GM18498 (cell line): Measurements from ENCODE around the gene ZNF732.
"Not testable (repeated sequence)": the region's sequence is repeated elsewhere in the genome, so short reads cannot be mapped to it uniquely, and the experiment has no call there.

ENCODE experiments used
- ATAC-seq: cut with Tn5 transposase; IDR thresholded peaks from one replicate; pipeline ENCODE4 v1.9.1; 2021; ENCODE audit warnings: mild to moderate bottlenecking, moderate library complexity; ENCODE audit not compliant: unreplicated experiment

Gene ZNF732

DNA sequence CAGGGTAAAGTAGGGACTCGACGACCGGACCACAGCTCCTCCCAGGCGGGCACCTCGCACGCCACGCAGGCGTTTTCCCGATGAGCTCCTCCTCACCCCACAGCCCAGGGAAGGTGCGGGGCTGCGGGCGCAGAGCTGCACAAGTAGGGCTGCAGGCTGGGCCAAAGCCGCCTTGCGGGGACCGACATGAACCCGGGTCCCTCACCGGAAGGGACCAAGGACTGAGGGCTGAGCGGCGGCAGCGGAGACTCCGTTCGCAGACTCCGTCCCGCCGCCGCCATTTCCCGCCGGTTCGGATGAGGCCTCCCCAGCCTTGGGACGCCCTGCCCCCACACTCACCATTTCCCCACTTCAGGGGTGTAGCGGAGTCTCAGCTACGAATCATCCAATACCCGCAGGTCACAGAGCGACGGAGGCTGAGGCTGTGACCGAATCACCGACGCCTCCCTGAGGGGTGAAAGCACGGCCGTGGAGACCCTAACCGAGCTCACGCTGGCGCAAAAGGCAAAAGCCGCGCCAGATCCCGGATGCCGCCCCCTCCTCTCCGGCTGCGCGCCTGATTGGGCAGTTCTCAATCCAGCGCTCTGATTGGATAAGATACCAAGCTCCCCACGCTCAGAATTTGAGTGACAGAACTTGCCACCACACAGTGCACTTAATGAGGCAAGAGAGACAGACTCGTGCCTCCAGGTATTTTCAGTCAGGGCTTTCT, at the start of gene ZNF732:
Gene ZNF732 (minus strand): TSS at position 506 of the 712 bp plus-strand sequence. CDS start 164 bp downstream, at position 342.
- no peak for ATAC-seq

DNA sequence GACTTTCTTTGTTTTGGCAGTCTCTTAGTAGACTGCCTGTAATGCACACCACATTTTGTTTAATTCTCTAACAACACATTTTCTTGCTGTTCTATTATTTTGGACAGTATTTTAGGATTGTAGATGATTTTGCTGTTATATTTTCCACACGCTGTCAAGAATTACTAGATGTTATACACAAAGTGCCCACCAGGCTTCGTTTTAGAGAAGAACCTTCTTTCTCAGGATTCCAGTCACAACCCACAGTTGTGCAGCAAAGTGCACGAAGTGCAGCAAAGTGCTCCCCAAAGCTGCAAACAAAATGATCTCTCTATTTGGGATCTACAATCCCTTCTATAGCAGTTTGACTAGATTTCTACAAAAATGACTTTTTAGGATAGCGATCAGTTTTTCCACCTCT, 34.7 kb upstream of the ZNF732 start:
- ATAC-seq: no peak

DNA sequence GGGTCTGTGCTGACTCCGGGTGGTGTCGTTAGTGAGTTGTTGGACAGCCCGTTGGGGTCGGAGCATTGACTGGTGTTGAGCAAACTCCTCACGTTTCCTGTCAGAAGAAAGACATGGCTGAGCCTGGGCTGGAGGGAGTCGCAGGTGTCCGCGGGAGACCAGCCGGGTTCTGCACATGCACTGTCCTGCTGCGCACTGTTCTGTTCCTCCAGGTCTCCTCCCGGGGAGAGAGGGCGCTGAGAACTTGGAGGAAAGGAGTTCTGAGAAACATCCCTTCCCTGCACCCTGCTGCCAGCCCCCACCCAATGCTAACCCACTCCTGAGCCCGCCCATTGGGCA, 33.5 kb upstream of the ZNF732 start:
- ATAC-seq: no peak

DNA sequence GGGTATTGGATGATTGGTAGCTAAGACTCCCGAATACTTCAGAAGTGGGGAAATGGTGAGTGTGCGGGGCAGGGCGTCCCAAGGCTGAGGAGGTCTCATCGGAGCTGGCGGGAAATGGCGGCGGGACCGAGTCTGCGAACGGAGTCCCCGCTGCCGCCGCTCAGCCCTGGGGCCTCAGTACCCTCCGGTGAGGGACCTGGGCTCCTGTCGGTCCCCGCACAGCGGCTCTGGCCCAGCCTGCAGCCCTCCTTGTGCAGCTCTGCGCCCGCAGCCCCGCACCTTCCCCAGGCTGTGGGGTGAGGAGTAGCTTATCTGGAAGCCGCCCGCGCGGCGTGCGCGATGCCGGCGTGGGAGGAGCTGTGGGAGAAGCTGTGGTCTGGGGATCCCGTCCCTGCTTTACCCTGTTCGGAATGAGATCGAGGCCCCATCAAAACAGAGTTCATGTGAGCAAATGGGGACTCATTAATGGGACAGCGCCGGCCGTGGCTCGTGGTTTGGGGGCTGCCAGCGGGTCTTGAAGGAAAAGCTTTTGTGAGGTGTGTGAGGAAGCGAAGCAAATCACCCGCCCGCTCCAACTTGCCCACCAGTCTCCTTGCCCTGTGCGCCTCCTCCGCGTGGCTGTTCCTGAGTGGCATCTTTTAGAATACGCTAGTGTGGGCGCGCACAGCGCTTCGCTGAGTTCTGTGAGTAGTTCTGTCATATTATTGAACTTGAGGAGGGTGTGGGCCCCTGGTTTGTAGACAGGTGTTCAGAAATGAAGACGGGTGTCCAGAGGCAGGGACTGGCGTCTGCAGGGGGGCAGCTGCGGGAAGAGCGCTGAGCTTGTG, 32.9 kb upstream of the ZNF732 start:
- peak; percentile 42 for ATAC-seq

DNA sequence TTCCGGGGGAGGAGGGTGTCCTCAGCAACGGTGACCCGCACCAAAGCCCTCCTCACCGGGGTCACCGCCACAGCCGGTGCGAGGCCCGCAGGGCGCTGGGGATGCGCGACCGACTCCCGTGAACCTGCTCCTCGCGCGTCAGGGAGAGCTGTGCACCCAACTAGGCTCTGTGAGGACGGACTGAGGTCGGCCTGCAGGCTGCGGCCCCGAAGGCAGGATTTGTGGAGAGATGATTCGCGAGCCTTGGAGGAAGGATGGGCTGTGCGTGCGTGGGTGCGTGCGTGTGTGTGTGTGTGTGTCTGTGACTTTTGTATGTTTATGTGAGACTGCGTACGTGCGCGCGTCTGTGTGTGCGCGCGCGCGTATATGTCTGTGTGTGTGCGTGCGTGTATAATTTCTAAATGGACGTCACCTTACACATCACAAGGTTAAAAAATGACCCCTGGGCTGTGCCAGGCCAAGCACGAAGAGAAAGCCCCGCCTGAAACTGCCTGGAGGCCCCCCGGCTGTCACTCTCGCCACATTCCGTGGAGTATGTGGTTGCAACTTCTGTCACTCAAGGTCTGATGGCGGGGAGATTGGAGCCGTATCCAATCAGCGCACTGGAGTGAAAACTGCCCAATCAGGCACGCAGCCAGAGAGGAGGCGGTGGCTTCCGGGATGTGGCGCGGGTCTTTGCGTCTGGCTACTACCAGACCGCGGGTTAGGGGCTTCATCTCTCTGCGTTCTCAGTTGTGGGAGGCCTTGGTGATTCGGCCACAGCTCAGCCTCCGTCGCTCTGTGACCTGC, 32.1 kb upstream of the ZNF732 start, which contains the start of gene ZNF141:
Gene ZNF141 (plus strand): TSS at position 672 of the 789 bp plus-strand sequence. CDS start 170 bp downstream, outside the sequence.
- peak; percentile 96 for ATAC-seq

DNA sequence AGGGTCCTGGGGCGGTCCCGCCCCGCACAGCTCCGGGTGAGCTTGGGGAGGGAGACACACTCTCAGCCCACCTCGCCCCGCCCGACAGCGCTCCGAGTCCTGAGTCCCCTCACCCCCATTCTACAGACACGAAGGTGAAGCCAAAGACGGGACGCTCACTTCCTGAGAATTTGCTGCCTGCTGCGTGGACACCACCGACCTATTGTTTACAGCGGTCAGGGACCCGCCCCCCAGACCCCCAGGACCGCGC, 31.5 kb upstream of the ZNF732 start:
- peak; percentile 4 for ATAC-seq

DNA sequence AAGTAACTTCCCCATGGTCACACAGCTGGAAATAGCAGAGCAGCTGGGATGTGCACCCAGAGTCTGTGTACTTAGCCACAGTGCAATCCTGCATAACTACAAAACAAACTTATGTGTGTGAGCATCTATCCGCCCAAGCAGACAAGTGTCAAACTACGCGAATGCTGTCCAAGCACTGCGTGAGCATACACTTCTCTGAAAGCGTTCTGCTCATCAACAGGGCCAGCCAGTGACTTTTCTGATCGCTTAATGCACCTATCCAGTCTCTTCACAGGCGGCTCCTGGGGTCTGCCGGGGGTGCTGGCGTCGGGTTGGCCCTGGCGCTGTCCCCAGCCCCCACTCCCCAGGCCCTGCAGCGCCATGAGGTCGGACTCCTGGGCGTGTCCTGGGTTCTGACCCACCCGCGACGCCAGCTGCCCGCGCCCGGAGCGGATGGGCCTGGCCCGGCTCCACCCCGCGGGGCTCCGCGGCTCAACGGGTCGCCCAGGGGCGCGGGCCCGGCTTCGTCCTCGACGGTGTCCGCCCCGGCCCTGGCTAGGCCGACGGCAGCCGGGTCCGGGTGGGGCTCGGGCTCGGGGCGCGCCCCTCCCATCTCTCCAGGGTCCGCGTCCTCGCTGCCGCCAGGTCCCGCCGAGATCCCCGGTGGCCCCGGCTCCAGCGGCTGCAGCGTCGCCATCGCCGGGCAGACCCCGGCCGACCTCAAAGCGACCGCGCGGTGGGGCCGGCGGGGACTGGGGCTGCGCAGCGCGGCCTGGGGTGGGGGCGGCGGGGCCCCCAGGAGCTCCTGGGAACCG, 31.0 kb upstream of the ZNF732 start:
- ATAC-seq: peak; percentile 3

DNA sequence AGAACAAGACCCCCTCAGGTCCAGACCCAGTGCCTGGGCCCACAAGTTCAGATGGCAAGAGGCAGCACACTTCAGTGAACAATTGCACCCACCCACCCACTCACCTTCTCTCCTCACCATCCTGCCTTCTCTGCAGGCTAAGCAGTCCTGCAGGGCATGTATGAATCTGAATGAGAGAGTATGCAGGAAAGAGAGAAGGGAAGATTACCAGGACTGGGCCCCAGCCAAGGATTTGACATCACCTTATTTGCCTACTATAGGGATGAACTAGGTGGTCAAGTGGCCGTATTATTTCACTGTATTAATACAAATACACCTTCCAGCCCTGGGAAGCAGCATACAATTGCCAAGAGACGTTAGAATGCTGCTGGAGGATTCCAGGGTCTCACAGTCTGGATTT, 30.2 kb upstream of the ZNF732 start:
- ATAC-seq: no peak

DNA sequence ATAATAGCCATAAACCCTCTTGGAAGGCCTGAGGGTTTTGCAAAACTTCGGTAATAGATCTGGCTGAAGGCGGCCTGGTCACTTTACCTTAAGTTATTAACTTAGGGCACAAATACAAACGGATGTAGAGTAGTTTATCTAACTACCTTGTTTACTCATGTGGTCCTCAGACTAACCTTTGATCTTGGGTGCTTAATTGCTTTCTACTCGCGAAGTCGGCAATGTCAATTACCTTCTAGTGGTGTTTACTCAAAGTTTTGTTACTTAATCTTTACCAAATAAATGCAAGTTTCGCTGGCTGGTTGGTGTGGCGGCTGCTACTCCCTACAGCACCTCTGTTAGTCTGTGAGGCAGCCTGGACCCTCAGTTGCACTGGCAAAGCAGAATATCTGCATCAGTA, 23.5 kb upstream of the ZNF732 start:
- ATAC-seq: no peak

DNA sequence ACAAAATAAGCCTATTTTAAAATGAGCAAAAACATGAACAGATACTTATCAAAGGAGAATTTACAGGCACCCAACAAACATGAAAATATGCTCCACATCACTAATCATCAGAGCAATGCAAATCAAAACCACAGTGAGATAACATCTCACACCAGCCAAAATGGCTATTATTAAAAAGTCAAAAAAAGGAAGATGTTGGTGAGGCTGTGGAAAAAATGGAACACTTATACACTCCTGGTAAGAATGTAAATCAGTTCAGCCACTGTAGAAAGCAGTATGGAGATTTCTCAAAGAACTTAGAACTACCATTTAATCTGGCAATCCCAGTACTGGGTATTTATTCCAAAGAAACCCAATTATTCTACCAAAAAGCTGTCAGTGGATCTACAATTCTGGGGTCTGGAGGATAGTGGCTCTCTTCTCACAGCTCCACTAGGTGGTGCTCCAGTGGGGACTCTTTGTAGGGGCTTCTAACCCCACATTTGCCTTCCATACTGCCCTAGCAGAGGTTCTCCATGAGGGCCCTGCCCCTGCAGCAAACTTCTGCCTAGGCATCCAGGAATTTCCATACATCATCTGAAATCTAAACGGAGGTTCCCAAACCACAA, 9.1 kb upstream of the ZNF732 start:
- ATAC-seq: no peak

DNA sequence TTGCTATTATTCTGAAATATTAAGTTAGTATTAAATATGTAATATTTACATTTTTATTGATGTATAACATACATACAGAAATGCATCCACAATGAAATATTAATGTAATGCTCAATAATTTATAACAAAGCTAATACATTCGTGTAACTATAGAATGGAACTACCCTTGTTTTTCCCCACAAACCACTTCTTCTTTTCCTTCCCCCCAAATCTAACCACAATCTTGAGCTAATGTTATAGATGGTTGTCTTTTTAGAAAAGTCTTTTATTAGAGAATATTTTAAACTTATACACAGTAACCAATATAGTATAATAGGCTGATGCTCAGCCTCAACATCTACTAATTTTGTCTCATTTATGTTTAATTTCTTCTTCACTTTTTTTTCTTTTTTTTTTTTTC, 4.5 kb upstream of the ZNF732 start:
- no peak for ATAC-seq

DNA sequence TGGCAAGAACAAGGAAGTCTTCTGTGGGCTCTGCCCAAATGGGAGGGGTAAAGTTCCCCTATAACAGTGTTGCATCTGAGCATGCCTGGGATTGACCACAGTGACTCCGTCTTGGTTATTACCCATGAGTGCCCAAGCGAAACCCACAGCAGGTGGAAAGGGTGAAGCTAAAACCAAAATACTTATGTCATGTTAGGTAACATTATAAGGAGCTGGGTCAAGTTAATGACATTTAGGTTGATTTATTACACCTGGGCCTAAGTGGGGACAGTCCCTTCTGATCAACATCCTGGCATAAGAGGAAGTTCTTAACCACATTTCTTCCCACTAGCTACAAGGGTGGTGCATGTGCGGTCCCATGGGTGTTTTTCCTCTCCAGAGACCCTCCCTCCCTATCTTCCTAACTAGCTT, 1.3 kb upstream of the ZNF732 start:
- no peak for ATAC-seq

DNA sequence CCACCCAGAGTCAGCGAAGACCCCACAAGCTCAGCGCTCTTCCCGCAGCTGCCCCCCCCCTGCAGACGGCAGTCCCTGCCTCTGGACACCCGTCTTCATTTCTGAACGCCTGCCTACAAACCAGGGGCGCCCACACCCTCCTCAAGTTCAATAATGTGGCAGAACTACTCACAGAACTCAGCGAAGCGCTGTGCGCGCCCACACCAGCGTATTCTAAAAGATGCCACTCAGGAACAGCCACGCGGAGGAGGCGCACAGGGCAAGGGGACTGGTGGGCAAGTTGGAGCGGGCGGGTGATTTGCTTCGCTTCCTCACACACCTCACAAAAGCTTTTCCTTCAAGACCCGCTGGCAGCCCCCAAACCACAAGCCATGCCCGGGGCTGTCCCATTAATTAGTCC, 758 bp downstream of the ZNF732 start:
- not testable (repeated sequence) for ATAC-seq

DNA sequence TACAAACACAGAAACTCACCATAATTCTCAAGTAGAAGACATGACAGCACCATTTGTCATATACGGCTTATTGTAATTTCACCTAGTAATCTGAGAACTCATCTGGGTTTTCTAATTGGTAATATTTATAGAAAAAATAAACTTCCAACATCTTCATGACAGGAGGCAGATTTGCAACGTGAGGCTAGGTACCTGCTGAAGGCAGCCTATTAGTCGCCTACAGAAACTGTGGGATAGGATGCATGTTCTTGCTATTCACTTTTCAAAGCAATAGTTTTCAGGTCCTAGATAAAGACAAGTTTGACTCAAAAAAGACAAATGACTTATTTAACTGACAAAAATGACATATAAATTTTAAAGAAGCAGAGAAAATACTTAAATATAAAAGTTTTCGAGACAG, 2.9 kb downstream of the ZNF732 start:
- ATAC-seq: no peak

DNA sequence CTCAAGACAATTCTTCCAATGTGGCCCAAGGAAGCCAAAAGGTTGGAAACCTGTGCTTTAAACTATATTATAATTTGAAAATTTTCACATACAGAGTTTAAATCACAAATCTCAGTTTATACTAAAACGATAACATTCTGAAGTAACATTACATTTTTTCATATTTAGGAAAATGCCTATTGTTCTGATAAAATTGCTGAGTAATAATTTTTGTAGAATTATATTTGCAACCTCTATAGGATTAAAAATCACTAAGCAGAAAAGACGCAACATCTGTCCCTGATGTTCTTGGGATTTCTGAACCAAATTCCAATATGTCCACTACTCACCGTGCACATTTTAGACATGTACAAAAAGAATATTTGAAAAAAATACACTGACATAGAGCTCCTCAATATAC, 10.5 kb downstream of the ZNF732 start:
- ATAC-seq: no peak

DNA sequence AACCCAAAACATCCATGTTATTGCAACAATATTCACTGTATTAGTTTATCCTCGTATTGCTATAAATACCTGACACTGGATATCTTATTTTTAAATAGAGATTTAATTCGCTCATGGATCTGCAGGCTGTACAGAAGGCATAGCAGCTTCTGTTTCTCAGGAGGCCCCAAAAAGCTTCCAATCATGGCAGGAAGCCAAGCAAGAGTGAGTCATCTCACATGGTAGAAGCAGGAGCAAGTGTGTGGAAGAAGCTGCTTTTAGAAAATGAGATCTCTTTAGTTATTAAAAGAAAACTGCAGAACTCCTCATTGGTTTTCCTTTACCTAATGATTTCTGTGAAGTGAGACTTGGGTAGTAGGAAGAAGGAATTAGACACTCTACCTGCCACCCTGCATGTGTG, 16.4 kb downstream of the ZNF732 start:
- ATAC-seq: no peak

DNA sequence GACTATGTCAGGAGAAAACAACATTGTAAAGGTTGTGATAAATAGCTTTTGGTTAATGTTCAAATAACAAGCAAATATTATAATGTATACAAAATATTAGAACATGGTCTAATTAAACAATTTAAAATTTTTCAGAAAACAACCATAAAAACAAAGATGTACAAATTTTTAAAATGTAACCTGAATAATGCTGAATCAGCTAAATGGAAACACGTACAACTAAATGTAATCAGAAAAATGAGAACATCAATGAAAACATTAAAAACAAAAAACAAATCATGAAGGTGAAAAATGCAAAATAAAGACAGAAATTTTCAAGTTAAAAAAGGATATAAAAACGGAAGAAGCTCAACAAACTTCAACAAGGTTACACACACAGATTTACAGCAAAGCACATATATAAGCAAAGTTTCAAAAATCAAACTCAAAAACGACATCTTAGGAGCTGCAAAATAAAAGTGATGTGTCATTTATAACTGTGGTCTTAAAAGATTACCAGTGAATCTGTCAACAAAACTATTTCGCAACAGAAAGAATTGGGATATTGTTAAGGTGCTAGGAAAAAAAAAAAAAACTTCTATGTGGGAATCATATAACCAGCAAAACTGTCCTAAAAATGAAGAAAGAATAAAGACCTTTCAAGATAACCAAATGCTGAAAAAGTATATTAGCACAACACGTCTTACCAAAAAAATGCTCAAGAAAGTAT, 31.8 kb downstream of the ZNF732 start:
- no peak for ATAC-seq

DNA sequence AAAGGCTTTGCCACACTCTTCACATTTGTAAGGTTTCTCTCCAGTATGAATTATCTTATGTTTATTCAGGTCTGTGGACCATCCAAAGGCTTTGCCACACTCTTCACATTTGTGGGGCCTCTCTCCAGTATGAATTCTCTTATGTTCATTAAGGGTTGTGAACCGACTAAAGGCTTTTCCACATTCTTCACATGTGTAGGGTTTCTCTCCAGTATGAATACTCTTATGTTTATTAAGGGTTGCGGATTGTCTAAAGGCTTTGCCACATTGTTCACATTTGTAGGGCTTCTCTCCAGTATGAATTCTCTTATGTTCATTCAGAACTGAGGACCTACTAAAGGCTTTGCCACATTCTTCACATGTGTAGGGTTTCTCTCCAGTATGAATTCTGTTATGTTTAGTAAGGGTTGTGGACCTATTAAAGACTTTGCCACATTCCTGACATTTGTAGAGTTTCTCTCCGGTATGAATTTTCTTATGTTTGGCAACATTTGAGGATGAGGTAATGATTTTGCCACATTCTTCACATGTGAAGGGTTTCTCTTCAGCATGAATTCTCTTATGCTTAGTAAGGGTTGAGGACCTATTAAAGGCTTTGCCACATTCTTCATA, 33.7 kb downstream of the ZNF732 start:
- ATAC-seq: no peak

DNA sequence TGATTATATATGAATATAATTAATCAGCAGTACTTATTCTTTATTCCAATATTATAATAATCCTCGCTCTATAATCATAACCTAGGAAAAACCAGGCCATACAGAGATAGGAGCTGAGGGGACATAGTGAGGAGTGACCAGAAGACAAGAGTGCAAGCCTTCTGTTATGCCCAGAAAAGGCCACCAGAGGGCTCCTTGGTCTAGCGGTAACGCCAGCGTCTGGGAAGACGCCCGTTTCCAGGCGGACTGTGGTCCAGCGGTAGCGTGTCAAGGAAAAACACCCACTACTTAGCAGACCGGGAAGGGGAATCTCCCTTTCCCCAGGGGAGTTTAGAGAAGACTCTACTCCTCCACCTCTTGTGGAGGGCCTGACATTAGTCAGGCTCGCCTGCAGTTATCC, 46.0 kb downstream of the ZNF732 start:
- not testable (repeated sequence) for ATAC-seq

DNA sequence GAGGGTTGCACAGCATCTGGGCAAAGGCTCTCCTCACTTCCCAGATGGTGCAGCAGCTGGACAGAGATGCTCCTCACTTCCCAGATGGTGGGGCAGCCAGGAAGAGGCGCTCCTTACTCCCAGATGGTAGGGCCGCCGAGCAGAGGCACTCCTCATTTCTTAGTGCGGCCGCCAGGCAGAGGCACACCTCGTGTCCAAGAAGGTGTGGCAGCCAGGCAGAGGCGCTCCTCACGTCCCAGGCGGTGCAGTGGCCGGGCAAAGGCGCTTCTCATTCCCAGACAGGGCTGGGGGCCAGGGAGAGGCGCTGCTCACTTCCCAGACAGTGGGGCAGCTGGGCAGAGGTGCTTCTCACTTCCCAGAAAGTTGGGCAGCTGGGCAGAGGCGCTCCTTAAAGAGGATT, 48.8 kb downstream of the ZNF732 start:
- no peak for ATAC-seq
